MM.1S (cell line): Measurements from ENCODE around the gene MAGOH.

Source experiments
- DNase-seq: peaks from one replicate; pipeline ENCODE4 v3.0.0-alpha.2; 2015
- H2AFZ ChIP-seq: fragments of 300-600 bp; sonication (generic); 2 replicates; pipeline ENCODE4 v1.6.0; 2016; ENCODE audit warnings: antibody characterized with exemption, low read length
- H3F3A ChIP-seq: fragments of 300-600 bp; sonication (generic); 2 replicates; pipeline ENCODE4 v1.6.1; 2016; ENCODE audit warnings: mild to moderate bottlenecking, antibody characterized with exemption, low read length, moderate library complexity, mixed read lengths; ENCODE audit not compliant: insufficient read depth
- H3K27ac ChIP-seq: fragments of 300-600 bp; sonication (generic); 2 replicates; pipeline ENCODE4 v1.5.1; 2016; ENCODE audit warnings: mild to moderate bottlenecking, low read length
- H3K27me3 ChIP-seq: fragments of 300-600 bp; sonication (generic); replicated peaks from 2 replicates; pipeline ENCODE4 v1.6.0; 2016; ENCODE audit warnings: low read length; ENCODE audit not compliant: insufficient read depth
- H3K36me3 ChIP-seq: fragments of 300-600 bp; sonication (generic); replicated peaks from 2 replicates; pipeline ENCODE4 v1.6.1; 2016; ENCODE audit warnings: mild to moderate bottlenecking, low read length, mixed read lengths; ENCODE audit not compliant: insufficient read depth
- H3K4me1 ChIP-seq: fragments of 300-600 bp; sonication (generic); 2 replicates; pipeline ENCODE4 v1.6.1; 2016; ENCODE audit warnings: low read length, mixed read lengths
- H3K4me2 ChIP-seq: fragments of 300-600 bp; sonication (generic); 2 replicates; pipeline ENCODE4 v1.6.0; 2016; ENCODE audit warnings: low read depth, low read length
- H3K4me3 ChIP-seq: fragments of 300-600 bp; sonication (generic); 2 replicates; pipeline ENCODE4 v1.5.1; 2016; ENCODE audit warnings: low read length, mixed read lengths
- H3K79me2 ChIP-seq: fragments of 300-600 bp; sonication (generic); 2 replicates; pipeline ENCODE4 v1.6.1; 2016; ENCODE audit warnings: mixed run types, low read length, mixed read lengths
- H3K9ac ChIP-seq: fragments of 300-600 bp; sonication (generic); 2 replicates; pipeline ENCODE4 v1.6.1; 2016; ENCODE audit warnings: low read length, mixed read lengths
- H3K9me2 ChIP-seq: fragments of 300-600 bp; sonication (generic); replicated peaks from 2 replicates; pipeline ENCODE4 v1.6.1; 2016; ENCODE audit warnings: mild to moderate bottlenecking, low read length, mixed read lengths; ENCODE audit not compliant: insufficient read depth
- H3K9me3 ChIP-seq: fragments of 300-600 bp; sonication (generic); replicated peaks from 2 replicates; pipeline ENCODE4 v1.6.1; 2016; ENCODE audit warnings: mild to moderate bottlenecking, low read length, mixed read lengths; ENCODE audit not compliant: insufficient read depth
- H4K20me1 ChIP-seq: fragments of 300-600 bp; sonication (generic); 2 replicates; pipeline ENCODE4 v1.6.1; 2016; ENCODE audit warnings: mild to moderate bottlenecking, low read length, moderate library complexity, mixed read lengths; ENCODE audit not compliant: insufficient read depth
- CTCF ChIP-seq: fragments of 300-600 bp; sonication (generic); IDR thresholded peaks from 2 replicates; pipeline ENCODE4 v1.5.1; 2016; ENCODE audit warnings: antibody characterized with exemption, low read length, mixed read lengths
- EZH2 ChIP-seq: fragments of 300-600 bp; sonication (generic); optimal IDR thresholded peaks from 2 replicates; pipeline ENCODE3; 2017; ENCODE audit warnings: low read depth, mild to moderate bottlenecking, antibody characterized with exemption, low read length, mixed read lengths
- EZH2phosphoT487 ChIP-seq: fragments of 300-600 bp; sonication (generic); IDR thresholded peaks from 2 replicates; pipeline ENCODE4 v1.6.1; 2018; ENCODE audit warnings: antibody characterized with exemption, low read length

The MAGOH gene

GRCh38 chr1:53271446-53272090 lies 33.2 kb upstream of the MAGOH start:
- Histone ChIP-seq H3K4me3 (no peak overlapping the region), H4K20me1 (no peaks in the 10 kb centered on the region), H3K9me3 (no peaks in the 10 kb centered on the region), H3K4me1 (no peaks in the 10 kb centered on the region), H3K27ac (no peak overlapping the region), H3K9me2 (no peaks in the 10 kb centered on the region), H3K36me3 (no peaks in the 10 kb centered on the region; the same call in 1 of the 2 replicates), H3F3A (no peaks in the 10 kb centered on the region), H3K4me2 (no peak overlapping the region), H3K27me3 (no peaks in the 10 kb centered on the region), H2AFZ (no peak overlapping the region), H3K9ac (no peak overlapping the region), H3K79me2 (no peaks in the 10 kb centered on the region)
- no peak for DNase-seq
- no peak for TF ChIP-seq CTCF
- no peak for TF ChIP-seq EZH2phosphoT487
- TF ChIP-seq EZH2: no peak

- H3K27ac ChIP-seq: no peak overlapping the region
- no peak for DNase-seq
- no peaks in the 10 kb centered on the region; the same call in 1 of the 2 replicates for H3K36me3 ChIP-seq
- H3K9me3 ChIP-seq: no peaks in the 10 kb centered on the region
- H3K4me2 ChIP-seq: no peak overlapping the region
- no peaks in the 10 kb centered on the region for H3K4me1 ChIP-seq
- no peaks in the 10 kb centered on the region for H3K79me2 ChIP-seq
- no peaks in the 10 kb centered on the region for H3K27me3 ChIP-seq
- no peaks in the 10 kb centered on the region for H3K9me2 ChIP-seq
- no peak overlapping the region for H3K4me3 ChIP-seq
- H4K20me1 ChIP-seq: no peaks in the 10 kb centered on the region
- H2AFZ ChIP-seq: no peak overlapping the region
- TF ChIP-seq EZH2 (no peak), CTCF (no peak), EZH2phosphoT487 (no peak)
- no peak overlapping the region for H3K9ac ChIP-seq
- no peaks in the 10 kb centered on the region for H3F3A ChIP-seq
Measured at GRCh38 chr1:53270873-53271272, 32.6 kb upstream of the MAGOH start.

GRCh38 chr1:53270107-53270506 lies 31.8 kb upstream of the MAGOH start:
- Histone ChIP-seq H3K9ac (no peak overlapping the region), H3K36me3 (no peaks in the 10 kb centered on the region; the same call in 1 of the 2 replicates), H3K79me2 (no peaks in the 10 kb centered on the region), H2AFZ (no peak overlapping the region), H3K9me2 (no peaks in the 10 kb centered on the region), H3F3A (no peaks in the 10 kb centered on the region), H3K27me3 (no peaks in the 10 kb centered on the region), H4K20me1 (no peaks in the 10 kb centered on the region), H3K4me1 (no peaks in the 10 kb centered on the region), H3K9me3 (no peaks in the 10 kb centered on the region), H3K27ac (no peak overlapping the region), H3K4me3 (no peak overlapping the region), H3K4me2 (no peak overlapping the region)
- TF ChIP-seq CTCF (no peak), EZH2phosphoT487 (no peak), EZH2 (no peak)
- no peak for DNase-seq
